Stomach smooth muscle (tissue), 2 donors: ENCODE data around the gene PRKCB.
"Not testable (repeated sequence)": the region's sequence is repeated elsewhere in the genome, so short reads cannot be mapped to it uniquely, and the experiment has no call there.

ENCODE experiments used
- H3K27ac ChIP-seq: one replicate; pipeline ENCODE4 v1.7.0; 2013; ENCODE audit warnings: mild to moderate bottlenecking, low read length, inconsistent platforms
- H3K27me3 ChIP-seq, 2 donors: one replicate each; pipeline ENCODE4 v1.7.0; 2013; ENCODE audit warnings: low read length in 2 of 2; ENCODE audit not compliant: insufficient read depth in 2 of 2, control insufficient read depth in 1 of 2
- H3K36me3 ChIP-seq, 2 donors: one replicate each; pipeline ENCODE4 v1.7.0; 2013; ENCODE audit warnings: low read length in 2 of 2; ENCODE audit not compliant: control insufficient read depth in 2 of 2, insufficient read depth in 2 of 2
- H3K4me1 ChIP-seq: one replicate; pipeline ENCODE4 v1.7.0; 2013; ENCODE audit warnings: low read length; ENCODE audit not compliant: control insufficient read depth, insufficient read depth
- H3K4me3 ChIP-seq, 2 donors: one replicate each; pipeline ENCODE4 v1.7.0; 2013; ENCODE audit warnings: low read length in 2 of 2
- H3K9ac ChIP-seq, 2 donors: one replicate each; pipeline ENCODE4 v1.7.0; 2013; ENCODE audit warnings: low read length in 2 of 2, mild to moderate bottlenecking in 1 of 2
- H3K9me3 ChIP-seq, 2 donors: one replicate each; pipeline ENCODE4 v1.7.0; 2013; ENCODE audit warnings: low read length in 2 of 2; ENCODE audit not compliant: control insufficient read depth in 2 of 2
- donor health status: healthy.
- donor health status: Pancreatic carcinoma.

PRKCB gene

GRCh38 chr16:24146518-24146917 is 310.7 kb downstream of the PRKCB start:
- Histone ChIP-seq H3K27ac (no peak overlapping the region), H3K27me3 (no peaks in the 10 kb centered on the region), H3K36me3 (no peaks in the 10 kb centered on the region), H3K4me3 (no peak overlapping the region), H3K4me1 (no peaks in the 10 kb centered on the region), H3K9ac (no peak overlapping the region), H3K9me3 (no peaks in the 10 kb centered on the region)

- Histone ChIP-seq H3K4me1 (no peaks in the 10 kb centered on the region), H3K27ac (no peak overlapping the region), H3K9me3 (no peaks in the 10 kb centered on the region), H3K27me3 (no peaks in the 10 kb centered on the region), H3K9ac (no peak overlapping the region), H3K36me3 (no peaks in the 10 kb centered on the region), H3K4me3 (no peak overlapping the region)
These were observed 313.3 kb downstream of the PRKCB start for GRCh38 chr16:24149102-24149501.

DNA sequence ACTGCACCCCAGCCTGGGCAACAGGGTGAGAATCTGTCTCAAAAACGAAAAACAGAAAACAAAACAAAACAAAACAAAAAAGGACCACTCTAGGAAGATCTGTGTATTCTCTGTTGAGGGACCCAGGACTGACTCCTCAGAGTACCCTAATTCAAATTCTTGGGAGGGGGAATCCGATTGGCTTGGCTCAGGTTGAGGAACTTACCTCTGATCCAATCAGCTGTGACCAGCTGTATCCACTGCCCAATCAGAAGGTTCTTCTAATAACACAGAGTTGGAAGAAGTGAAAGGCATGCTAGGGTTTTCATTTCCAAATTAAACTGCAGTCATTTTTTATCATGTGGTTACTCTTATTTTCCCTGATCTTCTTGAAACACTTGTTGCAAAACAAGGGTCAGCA is 314.5 kb downstream of the PRKCB start:
- no peaks in the 10 kb centered on the region for H3K27me3 ChIP-seq
- peaks cover 0 to 5% of the 10 kb centered on the region in 2 donors for H3K36me3 ChIP-seq
- no peak overlapping the region for H3K9ac ChIP-seq
- no peaks in the 10 kb centered on the region for H3K9me3 ChIP-seq
- no peak overlapping the region for H3K27ac ChIP-seq
- no peaks in the 10 kb centered on the region for H3K4me1 ChIP-seq
- no peak overlapping the region for H3K4me3 ChIP-seq

- Histone ChIP-seq H3K36me3 (peaks cover 0 to 9% of the 10 kb centered on the region in 2 donors), H3K27ac (no peak overlapping the region), H3K4me1 (no peaks in the 10 kb centered on the region), H3K9ac (no peak overlapping the region), H3K9me3 (no peaks in the 10 kb centered on the region), H3K27me3 (no peaks in the 10 kb centered on the region), H3K4me3 (no peak overlapping the region)
These were observed 315.7 kb downstream of the PRKCB start for GRCh38 chr16:24151482-24151939.

- not testable (repeated sequence) for H3K36me3 ChIP-seq, H3K4me3 ChIP-seq, H3K9ac ChIP-seq, H3K9me3 ChIP-seq, H3K27me3 ChIP-seq, H3K4me1 ChIP-seq, H3K27ac ChIP-seq
These were observed 316.3 kb downstream of the PRKCB start for GRCh38 chr16:24152048-24152447.

DNA sequence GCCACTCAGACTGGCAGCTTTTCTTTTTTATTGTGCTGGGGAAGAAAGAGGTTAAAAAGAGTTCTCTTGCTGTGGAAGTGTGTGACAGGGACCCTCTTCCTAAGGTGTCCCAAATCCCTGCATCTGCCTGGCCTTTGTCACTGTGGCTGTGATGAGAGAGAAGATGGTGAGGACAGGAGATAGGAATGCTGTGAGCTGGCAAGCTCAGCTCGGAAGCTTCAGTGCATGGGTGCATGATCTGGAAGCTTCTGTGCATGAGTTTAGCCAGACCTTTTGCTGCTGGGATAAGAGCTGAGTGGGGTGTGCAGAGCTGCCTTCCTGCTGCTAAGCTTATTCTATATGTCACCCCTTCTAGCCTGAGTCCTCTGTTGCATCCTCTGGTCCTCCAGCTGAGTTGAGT is 317.0 kb downstream of the PRKCB start:
- H3K9me3 ChIP-seq = no peaks in the 10 kb centered on the region
- no peak overlapping the region for H3K27ac ChIP-seq
- no peak overlapping the region for H3K4me3 ChIP-seq
- no peaks in the 10 kb centered on the region for H3K4me1 ChIP-seq
- peaks cover 0 to 9% of the 10 kb centered on the region in 2 donors for H3K36me3 ChIP-seq
- no peaks in the 10 kb centered on the region for H3K27me3 ChIP-seq
- H3K9ac ChIP-seq = no peak overlapping the region

DNA sequence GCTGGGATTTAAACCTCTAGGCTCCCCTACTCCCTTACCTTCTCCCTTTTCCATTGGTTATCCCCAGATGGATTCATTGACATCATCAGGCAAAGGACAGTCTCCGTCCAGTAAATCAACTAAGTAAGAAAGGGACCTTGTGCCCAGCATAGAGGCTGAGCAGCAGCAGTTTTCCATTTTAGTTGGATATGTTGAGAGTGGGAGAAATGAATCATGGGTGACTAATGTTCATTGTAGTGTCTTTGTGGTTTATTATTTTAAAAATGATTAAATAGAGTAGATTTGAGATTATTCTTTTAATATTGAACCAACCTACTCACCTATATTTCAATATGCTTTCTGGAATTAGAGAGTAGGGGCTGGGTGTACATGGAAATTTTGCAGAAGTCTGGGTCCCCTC is 321.0 kb downstream of the PRKCB start:
- no peak overlapping the region for H3K27ac ChIP-seq
- no peaks in the 10 kb centered on the region for H3K27me3 ChIP-seq
- H3K4me1 ChIP-seq = no peaks in the 10 kb centered on the region

GRCh38 chr16:24163935-24164334 is 328.2 kb downstream of the PRKCB start:
- Histone ChIP-seq H3K9me3 (no peaks in the 10 kb centered on the region), H3K4me1 (no peaks in the 10 kb centered on the region), H3K27ac (no peak overlapping the region), H3K9ac (no peak overlapping the region), H3K27me3 (no peaks in the 10 kb centered on the region), H3K4me3 (no peak overlapping the region), H3K36me3 (no peaks in the 10 kb centered on the region)

More for the DNA sequence above, 321.0 kb downstream of the PRKCB start:
- peaks cover 0 to 9% of the 10 kb centered on the region in 2 donors for H3K36me3 ChIP-seq
- no peak overlapping the region for H3K4me3 ChIP-seq
- H3K9me3 ChIP-seq = no peaks in the 10 kb centered on the region
- H3K9ac ChIP-seq = no peak overlapping the region

- Histone ChIP-seq H3K36me3 (no peaks in the 10 kb centered on the region), H3K27me3 (no peaks in the 10 kb centered on the region), H3K4me3 (no peak overlapping the region), H3K4me1 (no peaks in the 10 kb centered on the region), H3K9me3 (no peaks in the 10 kb centered on the region), H3K27ac (no peak overlapping the region), H3K9ac (no peak overlapping the region)
These were observed 328.6 kb downstream of the PRKCB start for GRCh38 chr16:24164416-24164815.

DNA sequence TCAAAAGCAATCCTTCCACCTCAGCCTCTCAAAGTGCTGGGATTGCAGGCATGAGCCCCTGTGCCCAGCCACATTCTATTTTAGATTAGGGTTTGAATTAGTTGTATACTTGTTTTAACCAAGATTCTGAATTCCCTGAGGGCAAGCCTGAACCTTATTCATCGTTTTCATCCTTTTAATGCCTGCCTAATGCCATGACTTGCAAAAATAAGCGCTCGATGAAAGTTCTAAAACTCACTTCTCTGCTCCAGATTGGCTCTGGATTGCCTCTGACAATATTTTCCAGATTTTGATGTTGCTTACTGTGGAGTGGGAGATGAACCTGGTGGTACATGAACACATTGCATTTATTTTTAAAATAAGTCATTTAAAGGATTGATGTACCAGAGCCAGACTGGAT is 329.5 kb downstream of the PRKCB start:
- Histone ChIP-seq H3K9ac (no peak overlapping the region), H3K9me3 (no peaks in the 10 kb centered on the region), H3K4me3 (no peak overlapping the region), H3K4me1 (no peaks in the 10 kb centered on the region), H3K27me3 (no peaks in the 10 kb centered on the region), H3K36me3 (no peaks in the 10 kb centered on the region), H3K27ac (no peak overlapping the region)

- Histone ChIP-seq H3K36me3 (no peaks in the 10 kb centered on the region), H3K4me1 (no peaks in the 10 kb centered on the region), H3K27me3 (no peaks in the 10 kb centered on the region), H3K9me3 (no peaks in the 10 kb centered on the region), H3K27ac (no peak overlapping the region), H3K9ac (no peak overlapping the region), H3K4me3 (no peak overlapping the region)
These were observed 331.1 kb downstream of the PRKCB start for GRCh38 chr16:24166661-24167528.
